ENCODE data around the gene DLG2. TPM values are rescaled to one million over a fixed set of nuclear protein-coding genes. Genes with fewer than 3 reads are reported as not detected.

DLG2 gene
- total and polyA plus RNA-seq, 9 of the 15 experiments (the other 6 are each of a cell fraction or from before 2014, with no cell fraction given): 0.52 to 1.6 (median 0.95) TPM

DNA sequence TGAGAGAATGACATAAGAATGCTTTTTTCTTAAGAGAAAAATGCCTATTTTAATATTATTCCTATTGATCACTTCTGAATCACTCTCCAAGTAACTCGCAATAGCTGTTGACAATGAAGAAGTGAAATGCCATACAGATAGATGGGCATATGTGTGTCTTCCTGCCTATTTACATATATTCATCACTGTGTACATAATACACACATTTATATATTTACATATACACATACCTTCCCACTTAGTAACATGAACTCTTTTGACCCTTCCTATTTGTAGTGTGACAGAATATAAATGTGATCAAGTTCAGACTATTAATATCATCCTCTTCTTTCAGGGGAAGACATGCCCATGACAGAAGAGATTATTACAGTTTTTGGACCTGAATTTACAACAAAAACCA is 756.7 kb downstream of the DLG2 start:
- Histone ChIP-seq H3K4me1 (replicated peaks in 1 of 2; ENCODE audit: control insufficient read depth in 2 of 2, insufficient read depth in 2 of 2, low read length in 2 of 2) (no peaks in the 10 kb centered on the region), H3K4me2 (ENCODE audit: insufficient read depth, low read length) (no peak overlapping the region), H2AFZ (ENCODE audit: low read depth, low read length) (no peak overlapping the region), H3K9me1 (ENCODE audit: control insufficient read depth, insufficient read depth, low read length) (no peaks in the 10 kb centered on the region), H3K79me2 (ENCODE audit: control insufficient read depth, insufficient read depth, low read length) (no peaks in the 10 kb centered on the region), H3K27me3 (ENCODE audit: control insufficient read depth in 2 of 2, insufficient read depth in 2 of 2, low read length in 2 of 2) (no peaks in the 10 kb centered on the region), H3K36me3 (ENCODE audit: control insufficient read depth, insufficient read depth, low read length) (no peaks in the 10 kb centered on the region), H3K4me3 (no peak overlapping the region), H3K27ac (ENCODE audit: extremely low read depth, low read depth, low read length) (no peak overlapping the region), H3K9ac (ENCODE audit: insufficient read depth in 1 of 2, low read depth in 2 of 2, low read length in 2 of 2) (no peak overlapping the region), H3K9me3 (replicated peaks; ENCODE audit: control insufficient read depth, insufficient read depth, low read depth, low read length) (no peaks in the 10 kb centered on the region), H4K20me1 (replicated peaks; ENCODE audit: control insufficient read depth, insufficient read depth, low read length) (no peaks in the 10 kb centered on the region)
- DNase-seq (ENCODE audit: extremely low read depth in 1 of 4, low spot score in 3 of 4): no peak
- in situ Hi-C loops (cut with MboI) (no loop called here), intact Hi-C loops (cut with micrococcal nuclease) (no loop called here)
- POLR2A ChIA-PET: no interaction called here
- WGBS (ENCODE audit: insufficient coverage, low coverage, missing lambda C conversion rate): 0% methylated on average over 1 of the region's 1 CpG
- no peak for TF ChIP-seq TEAD2 (tag; IDR thresholded peaks at IDR 0.05)
- no peak for TF ChIP-seq TFAM (CRISPR knock-in tag; conservative IDR thresholded peaks at IDR 0.05)
- no peak for TF ChIP-seq ZNF75A (CRISPR knock-in tag; IDR thresholded peaks at IDR 0.05)
- no peak for TF ChIP-seq MIER1 (IDR thresholded peaks at IDR 0.05; ENCODE audit: low read depth)
- no peak for TF ChIP-seq XRCC3 (IDR thresholded peaks at IDR 0.05)
- no peak for TF ChIP-seq STAT5B (CRISPR knock-in tag; IDR thresholded peaks at IDR 0.05)
- TF ChIP-seq KDM2B (CRISPR knock-in tag; IDR thresholded peaks at IDR 0.05): no peak
- no peak for TF ChIP-seq NR1H2 (CRISPR knock-in tag; IDR thresholded peaks at IDR 0.05)
- TF ChIP-seq DIDO1 (tag; IDR thresholded peaks at IDR 0.05; ENCODE audit: low read depth): no peak
- TF ChIP-seq, protein P1, sequence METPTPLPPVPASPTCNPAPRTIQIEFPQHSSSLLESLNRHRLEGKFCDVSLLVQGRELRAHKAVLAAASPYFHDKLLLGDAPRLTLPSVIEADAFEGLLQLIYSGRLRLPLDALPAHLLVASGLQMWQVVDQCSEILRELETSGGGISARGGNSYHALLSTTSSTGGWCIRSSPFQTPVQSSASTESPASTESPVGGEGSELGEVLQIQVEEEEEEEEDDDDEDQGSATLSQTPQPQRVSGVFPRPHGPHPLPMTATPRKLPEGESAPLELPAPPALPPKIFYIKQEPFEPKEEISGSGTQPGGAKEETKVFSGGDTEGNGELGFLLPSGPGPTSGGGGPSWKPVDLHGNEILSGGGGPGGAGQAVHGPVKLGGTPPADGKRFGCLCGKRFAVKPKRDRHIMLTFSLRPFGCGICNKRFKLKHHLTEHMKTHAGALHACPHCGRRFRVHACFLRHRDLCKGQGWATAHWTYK (CRISPR knock-in tag; IDR thresholded peaks at IDR 0.05): no peak
- no peak for TF ChIP-seq ZNF561 (CRISPR knock-in tag; conservative IDR thresholded peaks at IDR 0.05)
- TF ChIP-seq CBX3 (IDR thresholded peaks at IDR 0.05; ENCODE audit: borderline replicate concordance in 1 of 2, low read length in 2 of 2): no peak
- TF ChIP-seq TBP (optimal IDR thresholded peaks at IDR 0.05; ENCODE audit: low read depth, low read length): no peak
- TF ChIP-seq, protein P2, sequence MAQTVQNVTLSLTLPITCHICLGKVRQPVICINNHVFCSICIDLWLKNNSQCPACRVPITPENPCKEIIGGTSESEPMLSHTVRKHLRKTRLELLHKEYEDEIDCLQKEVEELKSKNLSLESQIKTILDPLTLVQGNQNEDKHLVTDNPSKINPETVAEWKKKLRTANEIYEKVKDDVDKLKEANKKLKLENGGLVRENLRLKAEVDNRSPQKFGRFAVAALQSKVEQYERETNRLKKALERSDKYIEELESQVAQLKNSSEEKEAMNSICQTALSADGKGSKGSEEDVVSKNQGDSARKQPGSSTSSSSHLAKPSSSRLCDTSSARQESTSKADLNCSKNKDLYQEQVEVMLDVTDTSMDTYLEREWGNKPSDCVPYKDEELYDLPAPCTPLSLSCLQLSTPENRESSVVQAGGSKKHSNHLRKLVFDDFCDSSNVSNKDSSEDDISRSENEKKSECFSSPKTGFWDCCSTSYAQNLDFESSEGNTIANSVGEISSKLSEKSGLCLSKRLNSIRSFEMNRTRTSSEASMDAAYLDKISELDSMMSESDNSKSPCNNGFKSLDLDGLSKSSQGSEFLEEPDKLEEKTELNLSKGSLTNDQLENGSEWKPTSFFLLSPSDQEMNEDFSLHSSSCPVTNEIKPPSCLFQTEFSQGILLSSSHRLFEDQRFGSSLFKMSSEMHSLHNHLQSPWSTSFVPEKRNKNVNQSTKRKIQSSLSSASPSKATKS (CRISPR knock-in tag; IDR thresholded peaks at IDR 0.05): no peak
- no peak for TF ChIP-seq PHF8 (IDR thresholded peaks at IDR 0.05; ENCODE audit: borderline replicate concordance, low read length)
- TF ChIP-seq DDX20 (tag; IDR thresholded peaks at IDR 0.05; ENCODE audit: low read depth): no peak
- TF ChIP-seq HNRNPLL (IDR thresholded peaks at IDR 0.05; ENCODE audit: low read depth, low read length, poor library complexity, severe bottlenecking): no peak
- TF ChIP-seq CBX5 (IDR thresholded peaks at IDR 0.05; ENCODE audit: borderline replicate concordance, low read depth): no peak
- no peak for TF ChIP-seq JUN (IDR thresholded peaks at IDR 0.05; ENCODE audit: borderline replicate concordance, low read depth, low read length)
- no peak for TF ChIP-seq JUN (CRISPR knock-in tag; IDR thresholded peaks at IDR 0.05; ENCODE audit: borderline replicate concordance)
- TF ChIP-seq JUNB (CRISPR knock-in tag; conservative IDR thresholded peaks at IDR 0.05): no peak
- no peak for FAIRE-seq
- CTCF ChIA-PET (ENCODE audit: low intra/inter-chr PET ratio): no interaction called here
- no peak for ATAC-seq
- BruUV-seq (replicated peaks): no TSS peak

All from K562 (cell line).